SK-N-SH (cell line): ENCODE measurements around the gene COBL. TPM values are rescaled to one million over a fixed set of nuclear protein-coding genes. Genes with fewer than 3 reads are reported as not detected.

Experiments
- CTCF ChIA-PET: fragments of 300-600, 350-600 bp; formaldehyde crosslinking; extraction: SDS; loops from one replicate; lab custom pipeline; 2021; lab: Yijun Ruan, JAX
- POLR2A ChIA-PET: fragments of 350-600 bp; sonication (Branson Sonifier 250); formaldehyde crosslinking; extraction: SDS; loops from one replicate; lab custom pipeline; 2020; ENCODE audit warnings: antibody characterized with exemption, inconsistent platforms; lab: Yijun Ruan, JAX
- DNase-seq: peaks from one replicate; pipeline ENCODE4 v3.0.0; 2012
- H2AFZ ChIP-seq: fragments of 200-600 bp; sonication (generic); 2 replicates; pipeline ENCODE4 v1.8.1; 2016; ENCODE audit warnings: antibody characterized with exemption, mild to moderate bottlenecking, low read depth
- H3F3A ChIP-seq: fragments of 200-600 bp; sonication (generic); replicated peaks from 2 replicates; pipeline ENCODE3; 2016; ENCODE audit warnings: antibody characterized with exemption, mild to moderate bottlenecking; ENCODE audit not compliant: insufficient read depth
- H3K27ac ChIP-seq, 2 experiments: fragments of 200-500 bp in 1 of 2; fragments of 200-600 bp in 1 of 2; sonication (Bioruptor generic) in 1 of 2; sonication (generic), shearing (Covaris generic) in 1 of 2; 2 replicates each; pipeline versions ENCODE4 v1.5.1 to v1.6.1; 2014 to 2016; ENCODE audit warnings: low read depth in 2 of 2, inconsistent platforms in 1 of 2, low read length in 1 of 2, mild to moderate bottlenecking in 1 of 2, mixed read lengths in 1 of 2
- H3K27me3 ChIP-seq: fragments of 200-600 bp; sonication (generic), shearing (Covaris generic); 2 replicates; pipeline ENCODE4 v1.6.1; 2016; ENCODE audit warnings: mixed run types; ENCODE audit not compliant: insufficient read depth
- H3K36me3 ChIP-seq, 2 experiments: fragments of 200-500 bp in 1 of 2; fragments of 200-600 bp in 1 of 2; sonication (Bioruptor generic) in 1 of 2; sonication (generic) in 1 of 2; replicated peaks in 1 of 2; 2 replicates each; pipeline versions ENCODE3 to v1.5.1; 2014 to 2016; ENCODE audit warnings: low read length in 1 of 2, mild to moderate bottlenecking in 1 of 2; ENCODE audit not compliant: insufficient read depth in 2 of 2, control insufficient read depth in 1 of 2
- H3K4me1 ChIP-seq, 2 experiments: fragments of 200-500 bp in 1 of 2; fragments of 200-600 bp in 1 of 2; sonication (Bioruptor generic) in 1 of 2; sonication (generic), shearing (Covaris generic) in 1 of 2; 2 replicates each; pipeline versions ENCODE4 v1.5.1 to v1.6.1; 2014 to 2016; ENCODE audit warnings: low read depth in 1 of 2, low read length in 1 of 2, mixed run types in 1 of 2; ENCODE audit not compliant: insufficient read depth in 2 of 2, control insufficient read depth in 1 of 2
- H3K4me2 ChIP-seq: fragments of 200-600 bp; sonication (generic), shearing (Covaris generic); 2 replicates; pipeline ENCODE4 v1.6.1; 2017; ENCODE audit warnings: mixed run types
- H3K4me3 ChIP-seq, 2 experiments: fragments of 200-500 bp in 1 of 2; fragments of 200-600 bp in 1 of 2; sonication (Bioruptor generic) in 1 of 2; sonication (generic), shearing (Covaris generic) in 1 of 2; 2 replicates each; pipeline versions ENCODE4 v1.5.1 to v1.8.1; 2014 to 2016; ENCODE audit warnings: low read depth in 2 of 2, inconsistent platforms in 1 of 2, low read length in 1 of 2, mild to moderate bottlenecking in 1 of 2, mixed read lengths in 1 of 2, moderate library complexity in 1 of 2
- H3K79me2 ChIP-seq: fragments of 200-600 bp; sonication (generic); 2 replicates; pipeline ENCODE4 v1.8.1; 2017; ENCODE audit warnings: mild to moderate bottlenecking; ENCODE audit not compliant: insufficient read depth
- H3K9ac ChIP-seq: fragments of 200-600 bp; sonication (generic); 2 replicates; pipeline ENCODE4 v1.6.1; 2017; ENCODE audit warnings: mixed run types
- H3K9me2 ChIP-seq: fragments of 200-600 bp; sonication (generic); 2 replicates; pipeline ENCODE4 v1.6.1; 2017; ENCODE audit warnings: mixed run types
- H3K9me3 ChIP-seq: fragments of 200-600 bp; sonication (generic); 2 replicates; pipeline ENCODE4 v1.6.1; 2017; ENCODE audit warnings: mixed run types, mild to moderate bottlenecking, moderate library complexity
- H4K20me1 ChIP-seq: fragments of 200-600 bp; sonication (generic); 2 replicates; pipeline ENCODE4 v1.6.1; 2017; ENCODE audit warnings: mild to moderate bottlenecking, mixed run types; ENCODE audit not compliant: insufficient read depth
- EZH2phosphoT487 ChIP-seq: fragments of 200-600 bp; sonication (generic); IDR thresholded peaks from 2 replicates; pipeline ENCODE4 v1.6.1; 2017; ENCODE audit warnings: low read depth, mixed run types, mild to moderate bottlenecking, antibody characterized with exemption, moderate library complexity, borderline replicate concordance
- FOSL2 ChIP-seq: IDR thresholded peaks from 2 replicates; pipeline ENCODE4 v1.4.0; 2012; ENCODE audit warnings: low read depth, mild to moderate bottlenecking, moderate library complexity, borderline replicate concordance
- FOXM1 ChIP-seq: IDR thresholded peaks from 2 replicates; pipeline ENCODE4 v1.4.0; 2012; ENCODE audit warnings: low read depth, mild to moderate bottlenecking
- GABPA ChIP-seq: IDR thresholded peaks from 2 replicates; pipeline ENCODE4 v1.4.0; 2012; ENCODE audit warnings: low read depth, mild to moderate bottlenecking
- GATA2 ChIP-seq: sonication (generic); formaldehyde crosslinking; IDR thresholded peaks from 2 replicates; pipeline ENCODE4 v1.5.0; 2020; ENCODE audit warnings: mild to moderate bottlenecking, missing genetic modification reagents
- MEF2A ChIP-seq: IDR thresholded peaks from 2 replicates; pipeline ENCODE4 v1.4.0; 2012; ENCODE audit warnings: low read depth, borderline replicate concordance
- MXI1 ChIP-seq: IDR thresholded peaks from 2 replicates; pipeline ENCODE4 v1.6.1; 2012; ENCODE audit warnings: mild to moderate bottlenecking, low read depth, low read length, improper control_type of control experiment
- NRF1 ChIP-seq: IDR thresholded peaks from 2 replicates; pipeline ENCODE4 v1.6.1; 2012; ENCODE audit warnings: low read depth, mild to moderate bottlenecking, low read length
- POLR2AphosphoS5 ChIP-seq: IDR thresholded peaks from 2 replicates; pipeline ENCODE4 v1.6.1; 2012; ENCODE audit warnings: low read depth, low read length
- RAD21 ChIP-seq: IDR thresholded peaks from 2 replicates; pipeline ENCODE4 v1.6.1; 2012; ENCODE audit warnings: mild to moderate bottlenecking, low read length
- RCOR1 ChIP-seq: fragments of 150-350 bp; IDR thresholded peaks from 2 replicates; pipeline ENCODE4 v1.6.1; 2017; ENCODE audit warnings: antibody characterized with exemption, low read length
- TAF1 ChIP-seq: IDR thresholded peaks from 2 replicates; pipeline ENCODE4 v1.6.1; 2012; ENCODE audit warnings: low read depth, mild to moderate bottlenecking, low read length, moderate library complexity, borderline replicate concordance
- TCF12 ChIP-seq: IDR thresholded peaks from 2 replicates; pipeline ENCODE4 v1.4.0; 2012
- YY1 ChIP-seq: IDR thresholded peaks from 2 replicates; pipeline ENCODE4 v1.4.0; 2012; ENCODE audit warnings: low read depth, mild to moderate bottlenecking
- ZBTB33 ChIP-seq: IDR thresholded peaks from 2 replicates; pipeline ENCODE4 v1.4.0; 2012; ENCODE audit warnings: low read depth, borderline replicate concordance
- WGBS: methylation state at CpG from one replicate; pipeline ENCODE4 v1.1.6; 2017; ENCODE audit warnings: low lambda C conversion rate; 5-methylcytosine and 5-hydroxymethylcytosine counted together
- polyA plus RNA-seq, 3 experiments: library from polyadenylated mRNA; depleted of rRNA; stranded (reverse); fragments of >200 nt; gene quantifications; 2 replicates each; pipeline ENCODE4 v1.2.3, GENCODE V29; 2012
- TF ChIP-seq, protein P1 (sequence below): fragments of 200-600 bp; sonication (generic); IDR thresholded peaks from 2 replicates; pipeline ENCODE4 v1.6.1; 2017; ENCODE audit warnings: antibody characterized with exemption, mild to moderate bottlenecking, moderate library complexity
- TF ChIP-seq, protein P2 (sequence below): fragments of 150-350 bp; IDR thresholded peaks from 2 replicates; pipeline ENCODE4 v1.6.1; 2016; ENCODE audit warnings: mild to moderate bottlenecking, low read depth, low read length
- TF ChIP-seq, protein P3 (sequence below): IDR thresholded peaks from 2 replicates; pipeline ENCODE4 v1.4.0; 2012; ENCODE audit warnings: low read depth

Gene COBL
- polyA plus RNA-seq, 1 of the 3 experiments (the other 2 are of a cell fraction): under 0.01 TPM

- TF ChIP-seq, protein P1, sequence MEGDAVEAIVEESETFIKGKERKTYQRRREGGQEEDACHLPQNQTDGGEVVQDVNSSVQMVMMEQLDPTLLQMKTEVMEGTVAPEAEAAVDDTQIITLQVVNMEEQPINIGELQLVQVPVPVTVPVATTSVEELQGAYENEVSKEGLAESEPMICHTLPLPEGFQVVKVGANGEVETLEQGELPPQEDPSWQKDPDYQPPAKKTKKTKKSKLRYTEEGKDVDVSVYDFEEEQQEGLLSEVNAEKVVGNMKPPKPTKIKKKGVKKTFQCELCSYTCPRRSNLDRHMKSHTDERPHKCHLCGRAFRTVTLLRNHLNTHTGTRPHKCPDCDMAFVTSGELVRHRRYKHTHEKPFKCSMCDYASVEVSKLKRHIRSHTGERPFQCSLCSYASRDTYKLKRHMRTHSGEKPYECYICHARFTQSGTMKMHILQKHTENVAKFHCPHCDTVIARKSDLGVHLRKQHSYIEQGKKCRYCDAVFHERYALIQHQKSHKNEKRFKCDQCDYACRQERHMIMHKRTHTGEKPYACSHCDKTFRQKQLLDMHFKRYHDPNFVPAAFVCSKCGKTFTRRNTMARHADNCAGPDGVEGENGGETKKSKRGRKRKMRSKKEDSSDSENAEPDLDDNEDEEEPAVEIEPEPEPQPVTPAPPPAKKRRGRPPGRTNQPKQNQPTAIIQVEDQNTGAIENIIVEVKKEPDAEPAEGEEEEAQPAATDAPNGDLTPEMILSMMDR: no peak
- TF ChIP-seq MEF2A: no peak
- no peak for TF ChIP-seq TCF12
Observed at GRCh38 chr7:51219261-51219988, 97.2 kb downstream of the COBL start (continued).

GRCh38 chr7:51217804-51218203 is 98.8 kb downstream of the COBL start:
- no peak for DNase-seq
- H3K9me2 ChIP-seq: no peaks in the 10 kb centered on the region
- H3K4me2 ChIP-seq: no peak overlapping the region
- H3K4me3 ChIP-seq: no peak overlapping the region
- WGBS: 60% methylated on average over 6 of the region's 6 CpGs
- H3K27ac ChIP-seq: no peak overlapping the region
- TF ChIP-seq MXI1: no peak
- no peak for TF ChIP-seq FOXM1
- no peak for TF ChIP-seq TAF1
- TF ChIP-seq GATA2: no peak
- TF ChIP-seq MEF2A: no peak
- no peak for TF ChIP-seq YY1
- no peak for TF ChIP-seq POLR2AphosphoS5
- TF ChIP-seq, protein P2, sequence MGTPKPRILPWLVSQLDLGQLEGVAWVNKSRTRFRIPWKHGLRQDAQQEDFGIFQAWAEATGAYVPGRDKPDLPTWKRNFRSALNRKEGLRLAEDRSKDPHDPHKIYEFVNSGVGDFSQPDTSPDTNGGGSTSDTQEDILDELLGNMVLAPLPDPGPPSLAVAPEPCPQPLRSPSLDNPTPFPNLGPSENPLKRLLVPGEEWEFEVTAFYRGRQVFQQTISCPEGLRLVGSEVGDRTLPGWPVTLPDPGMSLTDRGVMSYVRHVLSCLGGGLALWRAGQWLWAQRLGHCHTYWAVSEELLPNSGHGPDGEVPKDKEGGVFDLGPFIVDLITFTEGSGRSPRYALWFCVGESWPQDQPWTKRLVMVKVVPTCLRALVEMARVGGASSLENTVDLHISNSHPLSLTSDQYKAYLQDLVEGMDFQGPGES: no peak
- H3K27me3 ChIP-seq: no peaks in the 10 kb centered on the region
- no peaks in the 10 kb centered on the region for H3F3A ChIP-seq
- no peaks in the 10 kb centered on the region for H3K4me1 ChIP-seq
- ChIA-PET CTCF (interaction anchor here (0.6 kb wide), 1 partner anchor 298 kb away, joined by 4 read pairs; no protein-coding TSS in a partner anchor), POLR2A (no interaction called here)
- no peaks in the 10 kb centered on the region for H3K79me2 ChIP-seq
- no peak overlapping the region for H3K9ac ChIP-seq
- no peak overlapping the region for H2AFZ ChIP-seq
- no peaks in the 10 kb centered on the region for H3K9me3 ChIP-seq
- no peaks in the 10 kb centered on the region for H4K20me1 ChIP-seq
- H3K36me3 ChIP-seq: no peaks in the 10 kb centered on the region

GRCh38 chr7:51214098-51214497 is 102.5 kb downstream of the COBL start:
- H3F3A ChIP-seq: no peaks in the 10 kb centered on the region
- no peaks in the 10 kb centered on the region for H4K20me1 ChIP-seq
- no peak overlapping the region for H3K9ac ChIP-seq
- no peaks in the 10 kb centered on the region for H3K9me3 ChIP-seq
- no peak overlapping the region for H3K4me2 ChIP-seq
- WGBS: 46% methylated on average over 7 of the region's 7 CpGs
- ChIA-PET CTCF (interaction anchor here (1.3 kb wide), 1 partner anchor 53 kb away, joined by 3 read pairs; no protein-coding TSS in a partner anchor), POLR2A (no interaction called here)
- no peak for TF ChIP-seq NRF1
- TF ChIP-seq POLR2AphosphoS5: no peak
- TF ChIP-seq ZBTB33: no peak
- no peak for TF ChIP-seq GABPA
- TF ChIP-seq, protein P1: no peak
- TF ChIP-seq FOSL2: no peak
- TF ChIP-seq RAD21: no peak
- no peak for TF ChIP-seq GATA2
- TF ChIP-seq, protein P3, sequence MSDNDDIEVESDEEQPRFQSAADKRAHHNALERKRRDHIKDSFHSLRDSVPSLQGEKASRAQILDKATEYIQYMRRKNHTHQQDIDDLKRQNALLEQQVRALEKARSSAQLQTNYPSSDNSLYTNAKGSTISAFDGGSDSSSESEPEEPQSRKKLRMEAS: no peak
- TF ChIP-seq MXI1: no peak
- no peak for TF ChIP-seq RCOR1
- no peak for TF ChIP-seq EZH2phosphoT487
- no peaks in the 10 kb centered on the region for H3K36me3 ChIP-seq
- no peaks in the 10 kb centered on the region for H3K4me1 ChIP-seq
- DNase-seq: no peak
- H3K4me3 ChIP-seq: no peak overlapping the region
- H3K79me2 ChIP-seq: no peaks in the 10 kb centered on the region
- no peak overlapping the region for H3K27ac ChIP-seq
- no peaks in the 10 kb centered on the region for H3K9me2 ChIP-seq
- H3K27me3 ChIP-seq: no peaks in the 10 kb centered on the region
- no peak overlapping the region for H2AFZ ChIP-seq
